ENCODE results near the gene ORC2. TPM values are rescaled to one million over a fixed set of nuclear protein-coding genes. Genes with fewer than 3 reads are reported as not detected.
A peak's percentile ranks its signal among the peaks of the same experiment; 100 is the strongest.
"Not testable (repeated sequence)": the region's sequence is repeated elsewhere in the genome, so short reads cannot be mapped to it uniquely, and the experiment has no call there.

Gene ORC2
- total RNA-seq, 1 experiment from 2014 or later = 49.6 TPM

GRCh38 chr2:200888704-200889625, 74.5 kb downstream of the ORC2 start, which contains the start of the genes NIF3L1 and PPIL3:
Gene NIF3L1, plus strand, starts transcription at chr2:200889371. Its CDS starts 2,573 bp downstream, at chr2:200891944.
Gene PPIL3, minus strand, starts transcription at chr2:200889077. Its CDS starts 1,462 bp downstream, at chr2:200887615.
- peak; percentile 97 for DNase-seq
- Mint-ChIP-seq H3K27me3 (ENCODE audit: unreplicated experiment) (no peaks in the 10 kb centered on the region), H3K27ac (ENCODE audit: unreplicated experiment) (peak within 1 kb of the TSS; percentile 99), H3K36me3 (ENCODE audit: insufficient read depth, unreplicated experiment) (peaks cover 62% of the 10 kb centered on the region), H3K4me1 (ENCODE audit: low read depth, unreplicated experiment) (peaks cover 18% of the 10 kb centered on the region), H3K4me3 (ENCODE audit: low read depth, unreplicated experiment) (peak within 1 kb of the TSS; percentile 96), H3K9me3 (ENCODE audit: low read depth, unreplicated experiment) (no peaks in the 10 kb centered on the region)
- intact Hi-C loops (cut with micrococcal nuclease; ENCODE audit: unreplicated experiment) = loop anchor here (2.0 to 5.0 kb wide), 3 partner anchors 176 to 343 kb away; partner anchors contain the start of gene CASP10
- no peak for TF ChIP-seq CTCF (IDR thresholded peaks at IDR 0.05; ENCODE audit: unreplicated experiment)
- CTCF ChIA-PET = interaction anchor here (0.7 to 1.9 kb wide), 8 partner anchors 12 to 343 kb away, joined by 3 to 8 read pairs (median 4); partner anchors contain the start of genes CLK1 and ORC2
- TSS peak; percentile 55 for BruUV-seq (replicated peaks)

- H3K4me3 Mint-ChIP-seq (ENCODE audit: low read depth, unreplicated experiment); H3K27me3 Mint-ChIP-seq (ENCODE audit: unreplicated experiment); BruUV-seq (replicated peaks); CTCF ChIA-PET; H3K9me3 Mint-ChIP-seq (ENCODE audit: low read depth, unreplicated experiment); H3K27ac Mint-ChIP-seq (ENCODE audit: unreplicated experiment); DNase-seq; intact Hi-C loops (cut with micrococcal nuclease; ENCODE audit: unreplicated experiment); H3K4me1 Mint-ChIP-seq (ENCODE audit: low read depth, unreplicated experiment): not testable (repeated sequence)
- peaks cover 31% of the 10 kb centered on the region for H3K36me3 Mint-ChIP-seq (ENCODE audit: insufficient read depth, unreplicated experiment)
Observed at GRCh38 chr2:200881715-200882249, 81.7 kb downstream of the ORC2 start.

- H3K27me3 Mint-ChIP-seq (ENCODE audit: unreplicated experiment) = no peaks in the 10 kb centered on the region
- intact Hi-C loops (cut with micrococcal nuclease; ENCODE audit: unreplicated experiment) = no loop called here
- TF ChIP-seq CTCF (IDR thresholded peaks at IDR 0.05; ENCODE audit: unreplicated experiment) = no peak
- DNase-seq = no peak
- no peak overlapping the region for H3K4me3 Mint-ChIP-seq (ENCODE audit: low read depth, unreplicated experiment)
- H3K36me3 Mint-ChIP-seq (ENCODE audit: insufficient read depth, unreplicated experiment) = peaks cover 28% of the 10 kb centered on the region
- no peak overlapping the region for H3K27ac Mint-ChIP-seq (ENCODE audit: unreplicated experiment)
- CTCF ChIA-PET = interaction anchor here (0.7 kb wide), 2 partner anchors 167 to 304 kb away, joined by 3 to 5 read pairs; no protein-coding TSS in a partner anchor
- H3K4me1 Mint-ChIP-seq (ENCODE audit: low read depth, unreplicated experiment) = no peaks in the 10 kb centered on the region
- H3K9me3 Mint-ChIP-seq (ENCODE audit: low read depth, unreplicated experiment) = no peaks in the 10 kb centered on the region
- BruUV-seq (replicated peaks) = no TSS peak
Observed at GRCh38 chr2:200878289-200878880, 85.1 kb downstream of the ORC2 start.

GRCh38 chr2:200877443-200877842, 86.0 kb downstream of the ORC2 start:
- Mint-ChIP-seq H3K4me1 (ENCODE audit: low read depth, unreplicated experiment) (no peaks in the 10 kb centered on the region), H3K9me3 (ENCODE audit: low read depth, unreplicated experiment) (no peaks in the 10 kb centered on the region), H3K36me3 (ENCODE audit: insufficient read depth, unreplicated experiment) (peaks cover 21% of the 10 kb centered on the region), H3K4me3 (ENCODE audit: low read depth, unreplicated experiment) (no peak overlapping the region), H3K27ac (ENCODE audit: unreplicated experiment) (no peak overlapping the region), H3K27me3 (ENCODE audit: unreplicated experiment) (no peaks in the 10 kb centered on the region)
- BruUV-seq (replicated peaks) = no TSS peak
- CTCF ChIA-PET = interaction anchor here (0.7 kb wide), 1 partner anchor 305 kb away, joined by 5 read pairs; no protein-coding TSS in a partner anchor
- no peak for DNase-seq
- intact Hi-C loops (cut with micrococcal nuclease; ENCODE audit: unreplicated experiment) = no loop called here
- TF ChIP-seq CTCF (IDR thresholded peaks at IDR 0.05; ENCODE audit: unreplicated experiment) = no peak

Measured in Calu3 (cell line).